ENCODE data around the gene UBL4A.

Gene UBL4A

DNA sequence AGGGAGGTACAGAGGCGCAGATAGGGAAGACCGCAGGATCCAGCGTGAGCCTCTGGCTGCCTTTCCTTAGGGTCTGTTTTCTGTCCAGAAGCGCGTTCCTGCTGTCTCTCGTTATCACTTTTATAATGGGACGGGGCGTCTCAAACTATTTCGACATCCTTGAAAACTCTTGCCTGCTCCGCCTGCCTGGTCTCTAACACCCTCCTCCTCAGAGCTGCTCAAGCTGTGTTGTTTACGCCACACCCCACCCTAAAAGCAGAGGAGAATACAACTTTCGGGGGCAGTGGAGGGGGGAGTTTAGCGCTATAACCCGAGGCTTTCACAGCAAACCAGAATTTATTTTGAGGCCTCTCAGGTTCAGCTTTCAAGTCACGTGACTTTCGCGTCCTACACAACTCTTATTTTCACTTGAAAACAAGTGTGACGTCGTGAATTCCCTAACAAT, 30.3 kb upstream of the UBL4A start:
- Mint-ChIP-seq H3K4me3 (peak overlapping the region; percentile 78), H3K36me3 (ENCODE audit: insufficient read depth) (peaks cover 2% of the 10 kb centered on the region), H3K9me3 (no peaks in the 10 kb centered on the region), H3K4me1 (peaks cover 15% of the 10 kb centered on the region), H3K27ac (ENCODE audit: low read depth) (peak overlapping the region; percentile 74), H3K27me3 (no peaks in the 10 kb centered on the region)
- DNase-seq (ENCODE audit: low spot score in 2 of 2) (peak in 1 of 2 donors; percentile 9), ATAC-seq (replicated peaks; ENCODE audit: extremely low read depth, poor library complexity, severe bottlenecking) (peak; percentile 55)

DNA sequence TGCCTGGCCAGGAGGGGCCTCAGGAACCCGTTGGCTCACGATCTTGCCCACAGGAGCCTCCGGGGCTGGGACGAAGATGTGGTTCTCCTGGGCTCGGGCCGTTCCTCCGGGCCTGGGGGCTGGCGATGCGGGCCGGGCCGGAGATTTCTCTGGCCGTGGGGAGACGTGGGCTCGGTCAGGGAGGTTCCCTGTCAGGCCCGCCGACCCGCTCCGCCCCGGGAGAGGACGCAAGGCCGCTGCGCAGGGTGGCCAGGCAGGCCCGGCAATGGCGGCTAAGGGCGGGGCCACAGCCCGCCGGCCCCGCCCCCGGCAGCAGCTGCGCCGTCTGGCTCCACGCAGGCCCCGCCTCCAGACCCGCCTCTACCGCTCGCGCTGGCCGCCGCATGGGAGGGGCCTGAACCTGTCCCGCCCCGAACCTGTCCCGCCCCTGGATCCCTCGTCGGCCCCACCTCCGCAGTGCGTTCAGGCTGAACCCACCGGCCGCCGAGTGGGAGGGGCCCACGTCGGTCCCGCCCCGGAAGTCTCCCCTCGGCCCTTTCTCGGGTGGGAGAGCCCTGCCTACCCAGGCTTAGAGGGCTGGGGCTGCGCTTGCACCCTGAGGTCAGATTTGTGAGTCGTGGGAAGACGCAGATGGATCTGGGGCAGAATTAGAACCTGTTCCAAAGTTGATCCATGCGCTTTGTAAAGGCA, 29.7 kb upstream of the UBL4A start, which contains the start of gene FAM3A:
FAM3A (minus strand) TSS at position 267 of the 690 bp plus-strand sequence. CDS start 460 bp downstream, outside the sequence.
- DNase-seq (ENCODE audit: low spot score in 2 of 2) (peak; percentile 69 to 84), ATAC-seq (replicated peaks; ENCODE audit: extremely low read depth, poor library complexity, severe bottlenecking) (peak; percentile 93)
- peak within 1 kb of the TSS; percentile 76 for H3K27ac Mint-ChIP-seq (ENCODE audit: low read depth)
- H3K4me1 Mint-ChIP-seq: peaks cover 21% of the 10 kb centered on the region
- no peaks in the 10 kb centered on the region for H3K9me3 Mint-ChIP-seq
- H3K36me3 Mint-ChIP-seq (ENCODE audit: insufficient read depth): peaks cover 2% of the 10 kb centered on the region
- H3K27me3 Mint-ChIP-seq: no peaks in the 10 kb centered on the region
- peak within 1 kb of the TSS; percentile 78 for H3K4me3 Mint-ChIP-seq

DNA sequence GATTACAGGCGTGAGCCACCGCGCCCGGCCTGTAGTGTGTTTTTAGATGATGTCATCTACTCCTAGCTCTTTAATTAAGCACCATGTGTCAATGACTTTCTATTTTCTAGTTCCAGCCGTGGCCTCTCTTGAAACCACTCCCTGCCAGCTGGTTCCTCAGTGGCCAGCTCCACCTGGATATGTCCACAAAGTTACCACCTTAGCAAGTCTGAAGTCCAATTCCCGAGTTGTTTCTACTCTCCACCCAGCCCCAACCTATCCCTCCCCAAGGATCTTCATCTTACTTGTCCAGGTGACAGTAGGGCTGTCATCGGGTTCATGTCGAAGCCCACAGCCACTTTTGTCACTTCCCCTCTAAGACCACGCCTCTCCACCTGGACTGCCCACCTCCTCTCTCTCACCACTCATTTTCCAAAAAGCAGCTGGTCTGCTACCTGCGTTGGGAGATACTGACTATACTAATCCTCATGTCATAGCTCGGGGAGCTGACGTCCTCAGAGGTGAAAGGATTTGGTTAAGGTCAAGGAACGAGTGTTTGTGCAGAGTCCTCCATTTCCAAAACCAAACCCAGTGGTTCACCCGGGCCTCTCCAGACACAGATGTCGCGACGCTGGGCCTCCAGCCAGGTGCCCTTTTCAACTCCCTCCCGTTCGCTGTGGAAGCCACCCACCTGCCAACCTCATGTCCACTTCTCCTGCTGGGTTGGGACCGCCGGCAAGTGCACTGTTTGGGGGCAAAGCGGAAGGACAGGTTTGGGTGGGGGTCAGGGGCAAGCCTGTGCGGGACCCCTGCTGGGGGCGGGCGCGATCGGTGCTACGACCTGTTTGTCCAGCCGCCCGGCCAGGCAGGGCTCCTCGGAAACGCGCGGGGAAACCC, 28.9 kb upstream of the UBL4A start:
- H3K4me1 Mint-ChIP-seq: peaks cover 26% of the 10 kb centered on the region
- ATAC-seq (replicated peaks; ENCODE audit: extremely low read depth, poor library complexity, severe bottlenecking) (no peak), DNase-seq (ENCODE audit: low spot score in 2 of 2) (no peak)
- H3K36me3 Mint-ChIP-seq (ENCODE audit: insufficient read depth): peaks cover 2% of the 10 kb centered on the region
- peak overlapping the region; percentile 78 for H3K4me3 Mint-ChIP-seq
- H3K9me3 Mint-ChIP-seq: no peaks in the 10 kb centered on the region
- H3K27ac Mint-ChIP-seq (ENCODE audit: low read depth): peak overlapping the region; percentile 76
- H3K27me3 Mint-ChIP-seq: no peaks in the 10 kb centered on the region

DNA sequence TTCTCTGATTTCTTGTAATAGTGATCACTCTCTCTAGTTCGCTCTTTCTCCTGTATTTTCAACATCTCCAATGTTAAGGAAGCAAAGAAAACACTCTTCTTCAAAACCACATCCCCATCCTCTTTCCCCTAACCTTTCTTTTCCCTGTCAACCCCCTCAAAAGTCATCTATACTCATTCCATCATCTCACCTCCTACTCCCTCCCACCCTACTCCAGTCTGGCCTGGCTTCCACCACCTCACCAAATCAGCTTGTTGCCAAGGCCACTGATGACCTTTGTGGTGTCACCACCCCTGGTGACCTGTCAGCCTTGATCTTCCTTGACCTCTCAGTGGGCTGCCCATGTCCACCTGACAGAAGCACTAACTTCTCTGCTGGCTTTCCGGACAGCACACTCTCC, 27.3 kb upstream of the UBL4A start:
- Mint-ChIP-seq H3K4me1 (peaks cover 26% of the 10 kb centered on the region), H3K36me3 (ENCODE audit: insufficient read depth) (peaks cover 2% of the 10 kb centered on the region), H3K27me3 (no peaks in the 10 kb centered on the region), H3K9me3 (no peaks in the 10 kb centered on the region), H3K27ac (ENCODE audit: low read depth) (no peak overlapping the region), H3K4me3 (peak overlapping the region; percentile 7)
- ATAC-seq (replicated peaks; ENCODE audit: extremely low read depth, poor library complexity, severe bottlenecking) (no peak), DNase-seq (ENCODE audit: low spot score in 2 of 2) (no peak)

DNA sequence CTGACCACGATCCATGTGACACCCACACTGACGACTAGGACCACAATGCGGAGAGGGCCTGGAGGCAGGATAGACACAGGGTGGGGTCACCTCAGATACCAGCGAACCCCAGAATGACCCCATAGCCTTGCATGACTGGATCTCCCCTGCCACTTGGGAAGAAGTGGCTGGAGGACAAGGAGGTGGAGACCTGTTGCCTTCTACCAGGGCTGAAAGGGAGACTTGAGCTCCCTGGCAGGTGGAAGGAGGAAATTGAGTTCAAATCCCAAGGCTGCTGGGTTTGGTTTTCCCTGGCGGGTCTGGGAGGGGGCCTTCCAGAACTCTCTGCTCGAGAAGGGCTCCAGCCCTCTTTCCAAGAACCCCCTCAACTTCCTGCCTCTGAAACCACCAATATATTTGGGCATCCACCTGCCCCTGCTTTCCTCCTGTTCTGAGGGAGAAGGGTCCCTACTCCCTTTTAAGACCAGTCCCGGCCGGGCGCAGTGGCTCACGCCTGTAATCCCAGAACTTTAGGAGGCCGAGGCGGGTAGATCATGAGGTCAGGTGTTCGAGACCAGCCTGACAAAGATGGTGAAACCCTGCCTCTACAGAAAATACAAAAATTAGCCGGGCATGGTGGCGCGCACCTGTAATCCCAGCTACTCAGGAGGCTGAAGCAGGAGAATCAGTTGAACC, 26.6 kb upstream of the UBL4A start:
- ATAC-seq (replicated peaks; ENCODE audit: extremely low read depth, poor library complexity, severe bottlenecking): no peak
- peaks cover 2% of the 10 kb centered on the region for H3K36me3 Mint-ChIP-seq (ENCODE audit: insufficient read depth)
- DNase-seq (ENCODE audit: low spot score in 2 of 2): no peak
- peaks cover 26% of the 10 kb centered on the region for H3K4me1 Mint-ChIP-seq
- no peaks in the 10 kb centered on the region for H3K9me3 Mint-ChIP-seq
- H3K27ac Mint-ChIP-seq (ENCODE audit: low read depth): no peak overlapping the region
- no peak overlapping the region for H3K4me3 Mint-ChIP-seq
- no peaks in the 10 kb centered on the region for H3K27me3 Mint-ChIP-seq

DNA sequence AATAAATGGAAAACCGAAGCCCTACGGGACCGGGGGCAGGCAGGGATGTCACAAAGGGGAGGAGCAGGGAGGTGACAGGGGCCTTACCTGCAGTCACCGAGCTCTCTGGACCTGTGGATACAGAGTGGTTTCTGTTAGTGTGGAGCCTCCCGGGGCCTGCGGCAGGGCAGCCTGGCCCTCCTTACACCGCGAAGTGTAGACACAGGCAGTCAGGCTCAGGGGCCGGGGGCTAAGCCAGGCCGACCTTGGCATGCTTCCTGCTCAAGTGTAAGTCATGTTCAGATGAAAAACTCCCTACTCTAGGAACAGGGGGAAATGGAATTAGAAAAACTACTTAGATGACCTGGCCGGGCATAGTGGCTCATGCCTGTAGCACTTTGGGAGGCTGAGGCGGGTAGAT, 25.3 kb upstream of the UBL4A start:
- H3K9me3 Mint-ChIP-seq: no peaks in the 10 kb centered on the region
- no peak overlapping the region for H3K27ac Mint-ChIP-seq (ENCODE audit: low read depth)
- H3K4me1 Mint-ChIP-seq: peaks cover 26% of the 10 kb centered on the region
- H3K4me3 Mint-ChIP-seq: no peak overlapping the region
- DNase-seq (ENCODE audit: low spot score in 2 of 2) (no peak), ATAC-seq (replicated peaks; ENCODE audit: extremely low read depth, poor library complexity, severe bottlenecking) (no peak)
- peaks cover 5% of the 10 kb centered on the region for H3K36me3 Mint-ChIP-seq (ENCODE audit: insufficient read depth)
- no peaks in the 10 kb centered on the region for H3K27me3 Mint-ChIP-seq

DNA sequence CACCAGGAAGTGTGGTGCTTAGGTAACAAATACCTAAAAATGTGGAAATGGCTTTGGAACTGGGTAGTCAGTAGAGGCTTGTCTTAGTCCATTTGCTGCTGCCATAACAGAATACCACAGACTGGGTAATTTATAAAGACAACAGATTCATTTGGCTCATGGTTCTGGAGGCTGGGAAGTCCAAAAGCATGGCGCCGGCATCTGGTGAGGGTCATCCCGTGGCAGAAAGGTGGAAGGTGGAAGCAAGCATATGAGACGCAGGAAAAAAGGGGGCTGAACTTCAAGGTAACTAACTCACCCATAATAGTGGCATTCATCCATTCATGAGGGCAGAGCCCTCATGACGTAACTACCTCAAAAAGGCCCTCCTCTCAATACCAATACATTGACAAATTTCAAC, 23.0 kb upstream of the UBL4A start:
- no peak for ATAC-seq (replicated peaks; ENCODE audit: extremely low read depth, poor library complexity, severe bottlenecking)
- H3K4me1 Mint-ChIP-seq: peaks cover 20% of the 10 kb centered on the region
- no peak for DNase-seq (ENCODE audit: low spot score in 2 of 2)
- H3K36me3 Mint-ChIP-seq (ENCODE audit: insufficient read depth): peaks cover 9% of the 10 kb centered on the region
- H3K9me3 Mint-ChIP-seq: no peaks in the 10 kb centered on the region
- no peak overlapping the region for H3K27ac Mint-ChIP-seq (ENCODE audit: low read depth)
- H3K27me3 Mint-ChIP-seq: no peaks in the 10 kb centered on the region
- H3K4me3 Mint-ChIP-seq: no peak overlapping the region

DNA sequence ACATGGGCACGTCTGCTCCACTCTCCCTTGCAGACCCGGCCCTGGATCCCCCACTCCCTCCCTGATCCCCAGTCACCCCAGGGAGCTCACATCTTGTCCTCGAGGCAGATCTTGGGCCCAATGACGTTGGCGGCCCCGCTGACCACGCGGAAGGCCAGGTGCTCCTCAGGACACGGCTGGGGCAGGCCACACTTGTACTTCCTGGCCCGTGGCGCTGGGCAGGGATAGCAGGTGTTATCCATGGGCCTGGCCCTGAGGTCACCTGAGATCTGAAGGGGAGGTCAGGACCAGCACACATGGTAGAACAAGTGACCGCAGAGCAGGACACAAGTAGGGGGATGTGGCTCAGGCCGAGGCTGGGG, 21.9 kb upstream of the UBL4A start:
- H3K36me3 Mint-ChIP-seq (ENCODE audit: insufficient read depth): peaks cover 8% of the 10 kb centered on the region
- H3K27me3 Mint-ChIP-seq: no peaks in the 10 kb centered on the region
- H3K27ac Mint-ChIP-seq (ENCODE audit: low read depth): no peak overlapping the region
- ATAC-seq (replicated peaks; ENCODE audit: extremely low read depth, poor library complexity, severe bottlenecking) (no peak), DNase-seq (ENCODE audit: low spot score in 2 of 2) (no peak)
- no peaks in the 10 kb centered on the region for H3K9me3 Mint-ChIP-seq
- peaks cover 13% of the 10 kb centered on the region for H3K4me1 Mint-ChIP-seq
- no peak overlapping the region for H3K4me3 Mint-ChIP-seq

DNA sequence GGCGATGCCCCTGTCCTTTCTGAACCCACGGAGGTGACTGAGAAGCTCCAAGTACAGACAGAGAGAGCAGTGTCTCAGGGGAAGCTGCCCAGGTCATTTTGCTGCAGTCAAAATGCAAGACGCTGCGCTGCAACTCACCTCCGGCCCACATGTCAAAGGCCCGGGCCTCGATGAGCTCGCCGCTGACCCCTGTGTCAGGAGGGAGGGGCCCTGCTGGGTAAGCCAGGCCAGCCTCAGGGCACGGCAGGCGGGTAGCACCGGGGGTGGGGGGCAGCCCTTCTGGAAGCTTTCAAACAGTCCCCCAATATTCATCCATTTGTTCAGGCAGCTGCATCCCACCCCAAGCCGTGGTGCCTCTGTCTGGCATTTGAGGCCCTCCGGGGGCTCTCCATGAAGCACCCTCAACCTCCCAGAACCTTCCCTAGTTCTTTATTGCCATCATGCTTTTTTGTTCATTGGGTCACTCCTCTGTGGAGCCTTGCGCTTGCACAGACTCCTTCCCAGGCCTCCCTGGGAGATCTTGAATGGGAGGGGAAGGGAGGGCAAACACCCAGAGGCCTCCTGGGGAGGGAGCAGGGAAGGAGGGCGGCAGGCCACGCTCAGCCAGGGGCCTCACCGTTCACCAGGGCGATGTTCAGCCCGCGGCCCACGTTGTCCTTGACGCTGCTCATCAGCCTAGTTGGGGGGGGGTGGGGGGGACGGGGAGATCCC, 21.4 kb upstream of the UBL4A start:
- no peak for ATAC-seq (replicated peaks; ENCODE audit: extremely low read depth, poor library complexity, severe bottlenecking)

DNA sequence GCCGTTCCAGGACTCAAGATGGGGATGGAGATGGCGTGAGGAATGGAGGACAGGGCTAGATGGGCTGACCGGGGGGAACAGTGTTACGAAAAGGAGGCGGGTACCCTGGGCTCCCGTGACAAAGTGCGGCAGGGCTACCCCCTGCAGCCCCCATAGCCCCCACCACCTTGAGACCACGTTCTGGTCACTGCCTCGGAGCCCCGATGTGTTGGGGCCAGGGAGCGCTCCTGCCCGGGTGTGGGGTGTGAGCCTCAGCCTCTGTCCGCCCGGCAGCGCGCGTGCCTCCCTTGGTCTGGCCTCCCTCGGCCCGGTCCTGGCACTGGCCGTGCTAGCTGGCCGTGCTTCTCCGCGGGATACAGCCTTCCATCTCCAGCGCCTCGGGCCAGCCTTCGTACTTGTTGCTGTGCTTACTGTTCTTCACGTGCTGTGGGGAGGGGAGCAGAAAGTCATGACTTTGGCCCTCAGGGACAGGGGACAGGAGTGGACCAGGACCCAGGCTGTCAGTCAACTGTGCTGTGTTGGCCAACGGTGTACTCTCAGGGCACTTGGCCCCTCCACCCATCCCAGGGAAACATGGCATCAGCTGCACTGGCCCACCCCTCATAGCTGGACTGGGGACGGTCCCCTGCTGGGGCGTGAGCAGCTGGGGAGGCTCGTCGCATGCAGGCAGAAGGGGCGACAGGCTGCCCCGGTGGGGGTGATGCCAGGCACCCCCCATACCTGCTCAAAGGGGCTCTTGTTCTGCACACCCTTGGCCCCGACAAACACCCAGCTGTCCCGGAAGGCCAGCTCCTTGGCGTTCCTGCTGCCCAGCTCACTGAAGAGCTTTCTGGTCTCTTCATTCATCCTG, 20.3 kb upstream of the UBL4A start:
- Mint-ChIP-seq H3K9me3 (no peaks in the 10 kb centered on the region), H3K27ac (ENCODE audit: low read depth) (no peak overlapping the region), H3K4me1 (peaks cover 11% of the 10 kb centered on the region), H3K36me3 (ENCODE audit: insufficient read depth) (peaks cover 8% of the 10 kb centered on the region), H3K27me3 (no peaks in the 10 kb centered on the region), H3K4me3 (no peak overlapping the region)
- DNase-seq (ENCODE audit: low spot score in 2 of 2) (no peak), ATAC-seq (replicated peaks; ENCODE audit: extremely low read depth, poor library complexity, severe bottlenecking) (no peak)

More for the DNA sequence above, 21.4 kb upstream of the UBL4A start:
- H3K4me3 Mint-ChIP-seq: no peak overlapping the region
- H3K27ac Mint-ChIP-seq (ENCODE audit: low read depth): no peak overlapping the region
- peaks cover 12% of the 10 kb centered on the region for H3K4me1 Mint-ChIP-seq
- H3K36me3 Mint-ChIP-seq (ENCODE audit: insufficient read depth): peaks cover 8% of the 10 kb centered on the region
- H3K27me3 Mint-ChIP-seq: no peaks in the 10 kb centered on the region
- H3K9me3 Mint-ChIP-seq: no peaks in the 10 kb centered on the region
- no peak for DNase-seq (ENCODE audit: low spot score in 2 of 2)

DNA sequence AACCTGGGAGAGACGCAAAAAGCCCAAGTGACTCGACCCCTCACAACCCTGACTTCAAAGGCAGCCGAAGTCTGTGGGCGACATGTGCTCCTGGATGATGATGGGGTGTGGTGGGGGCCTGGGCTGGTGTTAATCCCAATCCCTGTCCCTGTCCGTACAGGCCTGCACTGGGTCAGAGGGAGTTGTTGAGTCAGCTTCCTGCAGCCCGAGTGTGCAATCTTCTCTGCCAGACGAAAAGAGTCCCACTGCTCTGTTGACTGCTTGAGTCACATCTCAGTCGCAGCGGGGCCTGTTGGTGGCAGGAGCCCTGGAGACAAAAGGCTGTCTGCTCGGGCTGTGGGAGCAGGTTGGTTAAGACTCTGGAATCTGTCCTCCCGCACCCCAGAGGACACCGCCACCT, 19.3 kb upstream of the UBL4A start:
- Mint-ChIP-seq H3K4me1 (peaks cover 1% of the 10 kb centered on the region), H3K4me3 (no peak overlapping the region), H3K36me3 (ENCODE audit: insufficient read depth) (peaks cover 8% of the 10 kb centered on the region), H3K9me3 (no peaks in the 10 kb centered on the region), H3K27ac (ENCODE audit: low read depth) (peak overlapping the region; percentile 67), H3K27me3 (no peaks in the 10 kb centered on the region)
- ATAC-seq (replicated peaks; ENCODE audit: extremely low read depth, poor library complexity, severe bottlenecking) (no peak), DNase-seq (ENCODE audit: low spot score in 2 of 2) (no peak)

Measured in central memory CD8-positive, alpha-beta T cell (primary cell).